H1 (cell line): ENCODE results near the gene ATP13A2. TPM values are rescaled to one million over a fixed set of nuclear protein-coding genes. Genes with fewer than 3 reads are reported as not detected.

ENCODE experiments used
- BACH1 ChIP-seq: IDR thresholded peaks from 2 replicates; pipeline ENCODE4 v1.6.1; 2012; ENCODE audit warnings: low read length, improper control_type of control experiment
- BRCA1 ChIP-seq: IDR thresholded peaks from 2 replicates; pipeline ENCODE4 v1.6.1; 2012; ENCODE audit warnings: low read depth, low read length, improper control_type of control experiment
- NRF1 ChIP-seq: IDR thresholded peaks from 2 replicates; pipeline ENCODE4 v1.6.1; 2011; ENCODE audit warnings: mild to moderate bottlenecking, low read depth, low read length, improper control_type of control experiment
- SIN3A ChIP-seq, 2 experiments: IDR thresholded peaks in 1 of 2; conservative IDR thresholded peaks in 1 of 2; 2 replicates each; pipeline ENCODE4 v1.6.1; 2011 to 2012; ENCODE audit warnings: low read length in 2 of 2, improper control_type of control experiment in 1 of 2, low read depth in 1 of 2, mild to moderate bottlenecking in 1 of 2
- polyA plus RNA-seq, 7 experiments: library from polyadenylated mRNA; depleted of rRNA in 3 of 7; stranded (reverse) in 5 of 7; unstranded in 2 of 7; fragments of >200 nt in 5 of 7; fragments of 200-250 nt in 2 of 7; gene quantifications; 1 replicate in 5 of 7; 2 replicates in 1 of 7; 4 replicates in 1 of 7; pipeline versions ENCODE4 v1.2.1 to v1.2.3, GENCODE V29; 2011 to 2013; ENCODE audit warnings: missing spikeins in 2 of 7, mixed read lengths in 2 of 7
- total RNA-seq: library from RNA; stranded (reverse); fragmentation: NEBNext Ultra II Directional; extraction: Animal tissue kit (Norgen Biotek cat#: 25700); gene quantifications from 2 replicates; pipeline ENCODE4 v1.2.1, GENCODE V29; 2021
- TF ChIP-seq, protein P1 (sequence below): fragments of 300-600 bp; sonication (generic); IDR thresholded peaks from 2 replicates; pipeline ENCODE4 v1.7.1; 2012; ENCODE audit warnings: low read length, moderate library complexity, mild to moderate bottlenecking, inconsistent platforms; ENCODE audit not compliant: insufficient replicate concordance
- TF ChIP-seq, protein P2 (sequence below): IDR thresholded peaks from 2 replicates; pipeline ENCODE4 v1.6.1; 2012; ENCODE audit warnings: inconsistent platforms

The ATP13A2 gene
- total and polyA plus RNA-seq, 2 of the 8 experiments (the other 6 are each of a cell fraction or from before 2014, with no cell fraction given): 82.1 to 83.6 TPM

DNA sequence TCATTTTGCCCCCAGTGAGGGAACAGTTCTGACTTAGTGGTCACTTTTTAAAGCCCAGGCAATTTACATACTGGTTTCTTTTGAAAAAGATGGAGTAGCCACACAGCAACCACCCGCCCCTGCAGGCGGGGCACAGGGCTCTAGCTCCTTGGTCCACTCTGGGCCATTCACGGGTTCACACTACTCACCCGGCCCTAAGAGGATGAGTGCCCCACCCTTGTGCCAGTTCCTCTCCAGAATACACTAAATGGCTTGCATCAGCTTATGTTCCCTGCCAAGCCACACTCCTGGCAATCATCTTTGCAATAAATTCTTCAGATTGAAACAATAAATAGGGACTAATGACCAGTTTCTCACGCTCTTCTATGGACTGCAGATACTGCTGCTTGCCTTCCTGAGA is 15.7 kb upstream of the ATP13A2 start (continued):
- TF ChIP-seq, protein P1, sequence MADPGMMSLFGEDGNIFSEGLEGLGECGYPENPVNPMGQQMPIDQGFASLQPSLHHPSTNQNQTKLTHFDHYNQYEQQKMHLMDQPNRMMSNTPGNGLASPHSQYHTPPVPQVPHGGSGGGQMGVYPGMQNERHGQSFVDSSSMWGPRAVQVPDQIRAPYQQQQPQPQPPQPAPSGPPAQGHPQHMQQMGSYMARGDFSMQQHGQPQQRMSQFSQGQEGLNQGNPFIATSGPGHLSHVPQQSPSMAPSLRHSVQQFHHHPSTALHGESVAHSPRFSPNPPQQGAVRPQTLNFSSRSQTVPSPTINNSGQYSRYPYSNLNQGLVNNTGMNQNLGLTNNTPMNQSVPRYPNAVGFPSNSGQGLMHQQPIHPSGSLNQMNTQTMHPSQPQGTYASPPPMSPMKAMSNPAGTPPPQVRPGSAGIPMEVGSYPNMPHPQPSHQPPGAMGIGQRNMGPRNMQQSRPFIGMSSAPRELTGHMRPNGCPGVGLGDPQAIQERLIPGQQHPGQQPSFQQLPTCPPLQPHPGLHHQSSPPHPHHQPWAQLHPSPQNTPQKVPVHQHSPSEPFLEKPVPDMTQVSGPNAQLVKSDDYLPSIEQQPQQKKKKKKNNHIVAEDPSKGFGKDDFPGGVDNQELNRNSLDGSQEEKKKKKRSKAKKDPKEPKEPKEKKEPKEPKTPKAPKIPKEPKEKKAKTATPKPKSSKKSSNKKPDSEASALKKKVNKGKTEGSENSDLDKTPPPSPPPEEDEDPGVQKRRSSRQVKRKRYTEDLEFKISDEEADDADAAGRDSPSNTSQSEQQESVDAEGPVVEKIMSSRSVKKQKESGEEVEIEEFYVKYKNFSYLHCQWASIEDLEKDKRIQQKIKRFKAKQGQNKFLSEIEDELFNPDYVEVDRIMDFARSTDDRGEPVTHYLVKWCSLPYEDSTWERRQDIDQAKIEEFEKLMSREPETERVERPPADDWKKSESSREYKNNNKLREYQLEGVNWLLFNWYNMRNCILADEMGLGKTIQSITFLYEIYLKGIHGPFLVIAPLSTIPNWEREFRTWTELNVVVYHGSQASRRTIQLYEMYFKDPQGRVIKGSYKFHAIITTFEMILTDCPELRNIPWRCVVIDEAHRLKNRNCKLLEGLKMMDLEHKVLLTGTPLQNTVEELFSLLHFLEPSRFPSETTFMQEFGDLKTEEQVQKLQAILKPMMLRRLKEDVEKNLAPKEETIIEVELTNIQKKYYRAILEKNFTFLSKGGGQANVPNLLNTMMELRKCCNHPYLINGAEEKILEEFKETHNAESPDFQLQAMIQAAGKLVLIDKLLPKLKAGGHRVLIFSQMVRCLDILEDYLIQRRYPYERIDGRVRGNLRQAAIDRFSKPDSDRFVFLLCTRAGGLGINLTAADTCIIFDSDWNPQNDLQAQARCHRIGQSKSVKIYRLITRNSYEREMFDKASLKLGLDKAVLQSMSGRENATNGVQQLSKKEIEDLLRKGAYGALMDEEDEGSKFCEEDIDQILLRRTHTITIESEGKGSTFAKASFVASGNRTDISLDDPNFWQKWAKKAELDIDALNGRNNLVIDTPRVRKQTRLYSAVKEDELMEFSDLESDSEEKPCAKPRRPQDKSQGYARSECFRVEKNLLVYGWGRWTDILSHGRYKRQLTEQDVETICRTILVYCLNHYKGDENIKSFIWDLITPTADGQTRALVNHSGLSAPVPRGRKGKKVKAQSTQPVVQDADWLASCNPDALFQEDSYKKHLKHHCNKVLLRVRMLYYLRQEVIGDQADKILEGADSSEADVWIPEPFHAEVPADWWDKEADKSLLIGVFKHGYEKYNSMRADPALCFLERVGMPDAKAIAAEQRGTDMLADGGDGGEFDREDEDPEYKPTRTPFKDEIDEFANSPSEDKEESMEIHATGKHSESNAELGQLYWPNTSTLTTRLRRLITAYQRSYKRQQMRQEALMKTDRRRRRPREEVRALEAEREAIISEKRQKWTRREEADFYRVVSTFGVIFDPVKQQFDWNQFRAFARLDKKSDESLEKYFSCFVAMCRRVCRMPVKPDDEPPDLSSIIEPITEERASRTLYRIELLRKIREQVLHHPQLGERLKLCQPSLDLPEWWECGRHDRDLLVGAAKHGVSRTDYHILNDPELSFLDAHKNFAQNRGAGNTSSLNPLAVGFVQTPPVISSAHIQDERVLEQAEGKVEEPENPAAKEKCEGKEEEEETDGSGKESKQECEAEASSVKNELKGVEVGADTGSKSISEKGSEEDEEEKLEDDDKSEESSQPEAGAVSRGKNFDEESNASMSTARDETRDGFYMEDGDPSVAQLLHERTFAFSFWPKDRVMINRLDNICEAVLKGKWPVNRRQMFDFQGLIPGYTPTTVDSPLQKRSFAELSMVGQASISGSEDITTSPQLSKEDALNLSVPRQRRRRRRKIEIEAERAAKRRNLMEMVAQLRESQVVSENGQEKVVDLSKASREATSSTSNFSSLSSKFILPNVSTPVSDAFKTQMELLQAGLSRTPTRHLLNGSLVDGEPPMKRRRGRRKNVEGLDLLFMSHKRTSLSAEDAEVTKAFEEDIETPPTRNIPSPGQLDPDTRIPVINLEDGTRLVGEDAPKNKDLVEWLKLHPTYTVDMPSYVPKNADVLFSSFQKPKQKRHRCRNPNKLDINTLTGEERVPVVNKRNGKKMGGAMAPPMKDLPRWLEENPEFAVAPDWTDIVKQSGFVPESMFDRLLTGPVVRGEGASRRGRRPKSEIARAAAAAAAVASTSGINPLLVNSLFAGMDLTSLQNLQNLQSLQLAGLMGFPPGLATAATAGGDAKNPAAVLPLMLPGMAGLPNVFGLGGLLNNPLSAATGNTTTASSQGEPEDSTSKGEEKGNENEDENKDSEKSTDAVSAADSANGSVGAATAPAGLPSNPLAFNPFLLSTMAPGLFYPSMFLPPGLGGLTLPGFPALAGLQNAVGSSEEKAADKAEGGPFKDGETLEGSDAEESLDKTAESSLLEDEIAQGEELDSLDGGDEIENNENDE: no peak
- TF ChIP-seq BACH1 (no peak), NRF1 (no peak), SIN3A (conservative IDR thresholded peaks at IDR 0.05 in 1 of 2, IDR thresholded peaks at IDR 0.05 in 1 of 2; ENCODE audit: low read depth in 1 of 2, low read length in 2 of 2) (no peak), BRCA1 (no peak)
- TF ChIP-seq, protein P2, sequence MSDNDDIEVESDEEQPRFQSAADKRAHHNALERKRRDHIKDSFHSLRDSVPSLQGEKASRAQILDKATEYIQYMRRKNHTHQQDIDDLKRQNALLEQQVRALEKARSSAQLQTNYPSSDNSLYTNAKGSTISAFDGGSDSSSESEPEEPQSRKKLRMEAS: no peak
- TF ChIP-seq, all 59 proteins: peak for 0
